ENCODE measurements around the gene ATRAID.
A peak's percentile ranks its signal among the peaks of the same experiment; 100 is the strongest.

The ATRAID gene

DNA sequence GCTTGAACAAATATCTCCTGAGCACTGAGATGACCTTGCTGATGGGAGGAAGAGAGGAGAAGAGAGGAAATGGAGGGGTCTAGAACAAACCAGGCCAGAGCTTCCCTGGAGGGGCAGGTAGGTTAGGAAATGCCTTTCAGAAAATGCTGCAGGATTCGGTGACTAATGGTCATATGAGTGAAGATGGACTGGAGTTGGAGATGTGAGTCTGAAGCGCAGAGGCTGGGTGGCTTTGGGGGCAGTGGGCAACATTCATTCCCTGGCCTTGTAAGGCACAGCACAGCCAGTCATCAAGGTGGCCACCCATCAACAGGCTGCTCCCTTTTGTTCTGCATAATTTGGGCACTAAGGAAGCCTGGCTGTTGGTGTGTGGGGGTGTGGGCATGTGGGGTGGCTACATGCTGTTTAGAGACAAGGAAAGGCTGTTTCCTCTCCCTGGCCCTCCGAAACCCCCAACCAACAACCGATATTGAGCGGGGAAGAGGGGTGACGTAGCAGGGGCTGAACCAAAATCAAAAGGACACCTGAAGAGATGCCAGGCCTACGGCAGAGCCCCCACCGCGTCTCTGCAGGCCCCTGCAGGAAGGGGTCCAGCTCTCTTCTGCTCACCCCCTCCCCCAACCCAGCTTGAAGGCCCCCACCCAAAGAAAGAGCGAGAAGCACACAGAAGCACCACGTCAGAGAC is 49.5 kb downstream of the ATRAID start:
- DNase-seq (ENCODE audit: insufficient read length, low spot score) = no peak
- TF ChIP-seq, protein P1, sequence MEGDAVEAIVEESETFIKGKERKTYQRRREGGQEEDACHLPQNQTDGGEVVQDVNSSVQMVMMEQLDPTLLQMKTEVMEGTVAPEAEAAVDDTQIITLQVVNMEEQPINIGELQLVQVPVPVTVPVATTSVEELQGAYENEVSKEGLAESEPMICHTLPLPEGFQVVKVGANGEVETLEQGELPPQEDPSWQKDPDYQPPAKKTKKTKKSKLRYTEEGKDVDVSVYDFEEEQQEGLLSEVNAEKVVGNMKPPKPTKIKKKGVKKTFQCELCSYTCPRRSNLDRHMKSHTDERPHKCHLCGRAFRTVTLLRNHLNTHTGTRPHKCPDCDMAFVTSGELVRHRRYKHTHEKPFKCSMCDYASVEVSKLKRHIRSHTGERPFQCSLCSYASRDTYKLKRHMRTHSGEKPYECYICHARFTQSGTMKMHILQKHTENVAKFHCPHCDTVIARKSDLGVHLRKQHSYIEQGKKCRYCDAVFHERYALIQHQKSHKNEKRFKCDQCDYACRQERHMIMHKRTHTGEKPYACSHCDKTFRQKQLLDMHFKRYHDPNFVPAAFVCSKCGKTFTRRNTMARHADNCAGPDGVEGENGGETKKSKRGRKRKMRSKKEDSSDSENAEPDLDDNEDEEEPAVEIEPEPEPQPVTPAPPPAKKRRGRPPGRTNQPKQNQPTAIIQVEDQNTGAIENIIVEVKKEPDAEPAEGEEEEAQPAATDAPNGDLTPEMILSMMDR (IDR thresholded peaks at IDR 0.05; ENCODE audit: insufficient read depth, missing control alignments) = no peak
- no peak for FAIRE-seq

DNA sequence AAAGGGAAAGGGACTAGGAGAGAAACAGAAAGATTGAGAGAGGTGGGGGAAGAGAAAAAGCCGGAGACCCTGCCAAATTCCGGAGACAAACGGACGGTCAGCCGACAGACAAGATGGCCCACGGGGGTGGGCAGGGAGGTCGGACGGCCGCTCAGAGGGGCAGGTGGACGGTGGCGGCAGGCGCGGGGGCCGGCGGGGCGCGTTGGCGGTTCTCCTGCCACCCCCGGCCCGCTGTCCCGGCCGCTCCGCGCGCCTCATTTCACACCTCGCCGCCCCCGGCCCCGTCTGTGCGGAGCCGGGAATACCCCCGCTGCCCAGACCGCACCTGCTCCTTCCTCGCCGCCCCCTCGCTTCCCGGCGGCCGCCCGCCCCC is 50.1 kb downstream of the ATRAID start:
- DNase-seq (ENCODE audit: insufficient read length, low spot score) (no peak), FAIRE-seq (no peak)
- TF ChIP-seq, protein P1 (IDR thresholded peaks at IDR 0.05; ENCODE audit: insufficient read depth, missing control alignments) = no peak

DNA sequence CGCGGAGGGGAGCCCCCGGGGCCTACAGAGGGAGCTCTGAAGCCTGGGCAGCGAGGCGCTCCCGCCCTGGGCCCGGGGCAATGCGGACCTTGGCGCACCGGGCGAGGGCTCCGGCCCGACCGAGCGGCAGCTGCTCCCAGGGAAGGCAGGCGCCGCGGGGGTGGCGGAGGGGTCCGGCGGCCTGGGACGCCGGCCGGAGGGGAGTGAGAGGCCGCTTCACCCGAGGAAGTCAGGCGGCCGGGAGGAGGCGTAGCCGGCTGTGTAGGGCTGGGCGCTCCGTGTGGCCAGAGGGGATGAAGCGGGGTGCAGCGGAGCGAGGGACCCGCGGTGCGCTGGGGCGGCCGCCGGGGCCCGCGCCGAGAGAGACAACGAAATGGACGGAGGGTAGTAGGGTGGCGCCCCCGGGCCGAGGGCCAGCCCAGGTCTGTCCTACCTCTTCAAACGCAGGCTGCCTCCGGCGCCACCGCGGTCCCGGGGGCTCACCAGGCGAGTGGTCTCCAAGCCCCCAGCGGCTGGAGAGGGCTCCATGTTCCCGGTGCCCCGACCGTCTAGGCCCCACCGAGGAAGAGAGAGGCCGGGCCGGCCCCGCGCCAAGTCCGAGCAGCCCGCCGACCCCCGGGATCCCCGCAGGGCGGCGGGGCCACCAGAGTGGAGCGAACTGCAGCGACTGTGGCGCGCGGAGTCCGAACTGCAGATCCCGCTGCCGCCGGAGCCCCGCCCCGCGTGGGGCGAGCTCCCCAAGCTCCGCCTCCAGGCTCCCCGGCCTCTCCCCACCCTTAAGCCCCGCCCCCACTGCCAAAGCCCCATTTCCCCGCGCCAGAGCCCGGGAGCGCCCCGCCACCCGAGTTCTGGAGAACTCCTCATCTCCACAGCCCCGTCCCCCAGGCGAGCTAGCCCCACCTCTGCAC is 50.8 kb downstream of the ATRAID start, which contains the start of gene SLC30A3:
Gene SLC30A3, minus strand, starts transcription at position 669 of the 908 bp plus-strand sequence. Its CDS starts 141 bp downstream, at position 528.
- FAIRE-seq (no peak), DNase-seq (ENCODE audit: insufficient read length, low spot score) (peak; percentile 96)
- TF ChIP-seq, protein P1 (IDR thresholded peaks at IDR 0.05; ENCODE audit: insufficient read depth, missing control alignments) = no peak

DNA sequence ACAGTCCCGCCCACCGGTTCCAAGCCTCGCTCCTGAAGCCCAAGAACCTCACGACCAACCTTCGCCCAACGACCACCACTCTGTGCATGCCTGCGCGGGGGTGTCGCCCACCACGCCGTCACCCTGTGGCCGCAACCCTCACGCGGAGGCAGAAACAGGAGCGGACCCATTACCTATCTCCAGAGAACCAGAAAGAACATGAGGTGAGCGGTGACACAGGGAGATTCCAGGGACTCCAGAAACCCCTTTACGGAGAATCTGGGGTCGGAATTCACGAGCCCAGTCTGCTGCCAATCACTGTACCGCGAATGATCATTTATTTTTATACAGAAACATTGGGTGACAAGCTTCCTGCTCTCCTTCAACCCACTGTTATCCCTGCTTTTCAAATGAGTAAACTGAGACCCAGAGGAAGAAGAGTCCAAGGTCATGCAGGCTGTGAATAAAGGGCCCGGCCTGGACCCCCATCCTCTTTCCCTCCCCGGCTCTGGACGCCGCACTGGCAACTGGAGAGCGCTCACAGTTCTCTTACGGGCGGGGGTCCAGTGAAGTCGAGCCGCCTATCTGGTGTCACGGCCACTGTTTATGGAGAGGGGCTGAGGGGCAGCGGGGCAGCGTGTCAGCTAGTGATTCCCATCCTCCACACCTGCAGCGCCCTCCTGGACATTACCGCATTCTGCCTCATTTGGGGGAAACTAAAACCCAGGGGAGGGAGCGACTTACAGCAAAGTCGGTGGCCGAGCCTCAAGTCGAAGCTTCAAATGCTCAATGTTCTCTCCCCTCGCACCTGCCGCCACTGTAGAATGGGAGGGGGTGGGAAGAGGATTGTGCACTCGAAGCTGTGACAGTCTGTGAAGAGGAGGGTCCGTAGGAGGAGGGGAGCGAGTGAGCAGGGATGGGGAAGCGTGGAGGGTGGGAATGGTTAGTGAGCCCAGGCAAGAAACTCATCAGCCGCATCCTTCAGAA is 51.7 kb downstream of the ATRAID start:
- DNase-seq (ENCODE audit: insufficient read length, low spot score) (no peak), FAIRE-seq (no peak)
- TF ChIP-seq, protein P1 (IDR thresholded peaks at IDR 0.05; ENCODE audit: insufficient read depth, missing control alignments) = no peak

DNA sequence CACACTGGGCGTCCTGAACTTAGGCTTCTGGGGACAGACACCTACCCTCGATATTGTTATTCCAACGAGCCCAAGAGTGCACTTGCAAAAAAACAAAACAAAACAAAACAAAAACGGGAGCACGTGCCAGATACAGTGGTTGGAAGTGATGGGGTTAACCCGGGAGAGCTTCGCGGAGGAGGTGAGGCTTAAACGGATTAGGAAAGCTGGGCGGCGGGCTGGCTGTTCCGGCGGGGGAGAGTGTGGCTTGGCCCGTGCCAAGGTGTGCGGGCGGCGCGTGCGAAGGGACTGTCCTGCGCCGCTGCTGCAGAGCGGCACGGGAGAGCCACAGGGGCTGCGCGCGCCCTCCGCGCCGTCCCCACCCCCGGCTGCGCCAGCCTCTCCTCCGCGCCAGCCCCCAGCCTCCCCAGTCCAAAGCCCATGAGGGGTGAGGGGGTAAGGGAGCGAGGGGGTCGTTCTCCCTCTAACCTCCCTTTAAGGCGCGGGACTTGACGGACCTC is 52.5 kb downstream of the ATRAID start:
- TF ChIP-seq, protein P1 (IDR thresholded peaks at IDR 0.05; ENCODE audit: insufficient read depth, missing control alignments) = no peak
- DNase-seq (ENCODE audit: insufficient read length, low spot score) = no peak
- no peak for FAIRE-seq

DNA sequence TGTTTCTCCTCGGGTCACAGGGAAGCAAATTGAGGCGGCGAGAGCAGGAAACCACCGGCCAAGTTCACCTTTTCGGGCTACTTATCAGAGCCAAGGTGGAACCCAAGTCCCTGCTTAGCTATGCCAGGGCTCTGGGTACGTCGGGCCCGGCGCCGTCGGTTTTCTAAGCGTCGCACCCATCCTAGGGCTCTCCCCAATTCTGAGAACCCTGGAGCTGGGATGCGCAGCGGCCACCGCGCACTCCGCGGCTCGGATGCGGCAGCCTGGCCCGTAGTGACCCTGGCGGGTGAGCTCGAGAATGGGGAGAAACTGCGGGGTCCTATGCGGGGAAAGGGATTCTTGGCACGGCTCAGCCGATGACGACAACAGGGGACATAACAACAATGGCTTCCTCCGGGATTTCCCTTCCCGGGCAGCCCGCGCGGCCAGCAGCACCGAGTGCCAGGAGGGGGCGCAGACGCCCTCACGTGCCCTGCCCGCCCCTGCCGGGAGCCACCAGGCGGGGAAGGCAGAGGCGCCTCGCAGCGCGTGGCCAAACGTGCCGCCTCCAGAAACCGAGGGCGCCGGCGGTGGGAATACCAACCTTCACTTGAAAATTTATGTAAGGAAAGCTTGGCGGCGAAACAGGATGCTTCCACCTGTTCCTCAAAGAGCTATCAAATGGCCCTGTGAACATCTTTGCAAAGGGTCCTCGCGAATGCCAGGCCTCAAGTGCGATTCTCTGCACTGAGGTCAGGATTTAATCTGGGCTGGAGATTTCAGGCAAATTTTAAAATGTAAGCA is 53.1 kb downstream of the ATRAID start:
- FAIRE-seq (no peak), DNase-seq (ENCODE audit: insufficient read length, low spot score) (peak; percentile 77)
- TF ChIP-seq, protein P1 (IDR thresholded peaks at IDR 0.05; ENCODE audit: insufficient read depth, missing control alignments) = peak; percentile 61
